ENCODE results near the gene SYNE1.

SYNE1 gene

GRCh38 chr6:152587473-152587872 lies 49.7 kb downstream of the SYNE1 start:
- no peaks in the 10 kb centered on the region for H3K9me3 ChIP-seq (ENCODE audit: insufficient read depth, low read length)
- H4K20me1 ChIP-seq (ENCODE audit: low read depth, low read length), result no peaks in the 10 kb centered on the region
- H3K9ac ChIP-seq (ENCODE audit: low read length), result no peak overlapping the region
- H3K27ac ChIP-seq (ENCODE audit: low read depth, low read length), result no peak overlapping the region
- no peaks in the 10 kb centered on the region for H3K79me2 ChIP-seq (ENCODE audit: insufficient read depth, low read length)
- H3K27me3 ChIP-seq (ENCODE audit: low read length), result no peaks in the 10 kb centered on the region
- no peaks in the 10 kb centered on the region for H3K36me3 ChIP-seq (ENCODE audit: low read length)
- no peak overlapping the region for H2AFZ ChIP-seq (ENCODE audit: low read depth, low read length, severe bottlenecking)
- no peak overlapping the region for H3K4me3 ChIP-seq (ENCODE audit: insufficient read depth, low read length, poor library complexity, severe bottlenecking)
- TF ChIP-seq CTCF (IDR thresholded peaks at IDR 0.05; ENCODE audit: insufficient read depth, low read length, poor library complexity, severe bottlenecking) (no peak), EZH2phosphoT487 (conservative IDR thresholded peaks at IDR 0.05; ENCODE audit: low read length) (no peak)
- no peaks in the 10 kb centered on the region for H3K9me2 ChIP-seq (replicated peaks; ENCODE audit: insufficient read depth, low read length)
- H3K4me2 ChIP-seq (ENCODE audit: low read depth, low read length, poor library complexity, severe bottlenecking), result peak overlapping the region; percentile 23
- H3F3A ChIP-seq (ENCODE audit: insufficient read depth), result no peaks in the 10 kb centered on the region

GRCh38 chr6:152585236-152585635 lies 51.9 kb downstream of the SYNE1 start:
- H3K9ac ChIP-seq (ENCODE audit: low read length), result no peak overlapping the region

GRCh38 chr6:152583888-152584287 lies 53.3 kb downstream of the SYNE1 start:
- H3K27ac ChIP-seq (ENCODE audit: low read depth, low read length), result no peak overlapping the region
- H3K4me2 ChIP-seq (ENCODE audit: low read depth, low read length, poor library complexity, severe bottlenecking), result no peak overlapping the region
- no peaks in the 10 kb centered on the region for H3K27me3 ChIP-seq (ENCODE audit: low read length)
- H3F3A ChIP-seq (ENCODE audit: insufficient read depth), result no peaks in the 10 kb centered on the region
- H3K9me3 ChIP-seq (ENCODE audit: insufficient read depth, low read length), result no peaks in the 10 kb centered on the region
- no peak overlapping the region for H3K9ac ChIP-seq (ENCODE audit: low read length)
- H3K79me2 ChIP-seq (ENCODE audit: insufficient read depth, low read length), result no peaks in the 10 kb centered on the region
- H3K9me2 ChIP-seq (replicated peaks; ENCODE audit: insufficient read depth, low read length), result no peaks in the 10 kb centered on the region
- no peaks in the 10 kb centered on the region for H3K36me3 ChIP-seq (ENCODE audit: low read length)
- no peak overlapping the region for H3K4me3 ChIP-seq (ENCODE audit: insufficient read depth, low read length, poor library complexity, severe bottlenecking)
- no peak overlapping the region for H2AFZ ChIP-seq (ENCODE audit: low read depth, low read length, severe bottlenecking)
- no peaks in the 10 kb centered on the region for H4K20me1 ChIP-seq (ENCODE audit: low read depth, low read length)
- TF ChIP-seq CTCF (IDR thresholded peaks at IDR 0.05; ENCODE audit: insufficient read depth, low read length, poor library complexity, severe bottlenecking) (no peak), EZH2phosphoT487 (conservative IDR thresholded peaks at IDR 0.05; ENCODE audit: low read length) (no peak)

More at GRCh38 chr6:152585236-152585635, 51.9 kb downstream of the SYNE1 start:
- Histone ChIP-seq H3K4me3 (ENCODE audit: insufficient read depth, low read length, poor library complexity, severe bottlenecking) (no peak overlapping the region), H3K9me3 (ENCODE audit: insufficient read depth, low read length) (no peaks in the 10 kb centered on the region), H3K36me3 (ENCODE audit: low read length) (no peaks in the 10 kb centered on the region), H3K27ac (ENCODE audit: low read depth, low read length) (no peak overlapping the region), H3K4me2 (ENCODE audit: low read depth, low read length, poor library complexity, severe bottlenecking) (no peak overlapping the region), H3K9me2 (replicated peaks; ENCODE audit: insufficient read depth, low read length) (no peaks in the 10 kb centered on the region), H2AFZ (ENCODE audit: low read depth, low read length, severe bottlenecking) (no peak overlapping the region), H3K79me2 (ENCODE audit: insufficient read depth, low read length) (no peaks in the 10 kb centered on the region), H3F3A (ENCODE audit: insufficient read depth) (no peaks in the 10 kb centered on the region), H4K20me1 (ENCODE audit: low read depth, low read length) (no peaks in the 10 kb centered on the region), H3K27me3 (ENCODE audit: low read length) (no peaks in the 10 kb centered on the region)
- TF ChIP-seq EZH2phosphoT487 (conservative IDR thresholded peaks at IDR 0.05; ENCODE audit: low read length) (no peak), CTCF (IDR thresholded peaks at IDR 0.05; ENCODE audit: insufficient read depth, low read length, poor library complexity, severe bottlenecking) (no peak)

Measured in SU-DHL-6 (cell line).